ENCODE results near the gene AKR1D1. TPM values are rescaled to one million over a fixed set of nuclear protein-coding genes. Genes with fewer than 3 reads are reported as not detected.
"Not testable (repeated sequence)": the region's sequence is repeated elsewhere in the genome, so short reads cannot be mapped to it uniquely, and the experiment has no call there.

Gene AKR1D1
- total RNA-seq, 4 donors from 2014 or later: not detected

DNA sequence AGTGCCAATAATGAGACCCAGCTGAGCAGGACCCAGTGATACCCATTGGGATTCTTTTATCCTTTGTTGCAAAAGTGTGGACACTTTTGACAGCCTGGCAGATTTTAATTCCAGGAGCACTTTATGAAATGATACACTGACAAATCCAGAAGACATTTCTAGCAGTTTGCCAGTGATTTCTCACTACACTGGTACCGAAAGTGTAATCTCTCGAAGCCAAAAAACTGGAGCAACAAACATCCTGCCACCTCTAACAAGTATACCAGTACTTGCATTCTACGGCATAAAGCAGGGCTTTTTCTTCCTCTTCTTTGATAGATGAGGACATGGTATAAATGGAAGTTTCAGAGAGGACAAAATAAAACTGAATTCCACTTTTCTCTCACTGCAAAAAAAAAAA lies 28.4 kb upstream of the AKR1D1 start:
- H3K27me3 ChIP-seq: peaks cover 0 to 6% (median 0%) of the 10 kb centered on the region in 4 donors
- H3K36me3 ChIP-seq: no peaks in the 10 kb centered on the region
- H3K4me3 ChIP-seq: no peak overlapping the region
- intact Hi-C loops (cut with DNase I): no loop called here
- no peak overlapping the region for H3K27ac ChIP-seq (replicated peaks in 1 of 4)
- no peak for DNase-seq (ENCODE audit: extremely low spot score)
- WGBS: 91% methylated on average over 3 of the region's 3 CpGs
- H3K4me1 ChIP-seq: no peaks in the 10 kb centered on the region
- TF ChIP-seq POLR2A (IDR thresholded peaks at IDR 0.05; ENCODE audit: low read depth) (no peak), EP300 (IDR thresholded peaks at IDR 0.05) (no peak), POLR2AphosphoS5 (IDR thresholded peaks at IDR 0.05) (no peak)
- TF ChIP-seq, protein P1, sequence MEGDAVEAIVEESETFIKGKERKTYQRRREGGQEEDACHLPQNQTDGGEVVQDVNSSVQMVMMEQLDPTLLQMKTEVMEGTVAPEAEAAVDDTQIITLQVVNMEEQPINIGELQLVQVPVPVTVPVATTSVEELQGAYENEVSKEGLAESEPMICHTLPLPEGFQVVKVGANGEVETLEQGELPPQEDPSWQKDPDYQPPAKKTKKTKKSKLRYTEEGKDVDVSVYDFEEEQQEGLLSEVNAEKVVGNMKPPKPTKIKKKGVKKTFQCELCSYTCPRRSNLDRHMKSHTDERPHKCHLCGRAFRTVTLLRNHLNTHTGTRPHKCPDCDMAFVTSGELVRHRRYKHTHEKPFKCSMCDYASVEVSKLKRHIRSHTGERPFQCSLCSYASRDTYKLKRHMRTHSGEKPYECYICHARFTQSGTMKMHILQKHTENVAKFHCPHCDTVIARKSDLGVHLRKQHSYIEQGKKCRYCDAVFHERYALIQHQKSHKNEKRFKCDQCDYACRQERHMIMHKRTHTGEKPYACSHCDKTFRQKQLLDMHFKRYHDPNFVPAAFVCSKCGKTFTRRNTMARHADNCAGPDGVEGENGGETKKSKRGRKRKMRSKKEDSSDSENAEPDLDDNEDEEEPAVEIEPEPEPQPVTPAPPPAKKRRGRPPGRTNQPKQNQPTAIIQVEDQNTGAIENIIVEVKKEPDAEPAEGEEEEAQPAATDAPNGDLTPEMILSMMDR (IDR thresholded peaks at IDR 0.05): no peak
- H3K9me3 ChIP-seq: peaks cover 0 to 6% (median 0%) of the 10 kb centered on the region in 4 donors

DNA sequence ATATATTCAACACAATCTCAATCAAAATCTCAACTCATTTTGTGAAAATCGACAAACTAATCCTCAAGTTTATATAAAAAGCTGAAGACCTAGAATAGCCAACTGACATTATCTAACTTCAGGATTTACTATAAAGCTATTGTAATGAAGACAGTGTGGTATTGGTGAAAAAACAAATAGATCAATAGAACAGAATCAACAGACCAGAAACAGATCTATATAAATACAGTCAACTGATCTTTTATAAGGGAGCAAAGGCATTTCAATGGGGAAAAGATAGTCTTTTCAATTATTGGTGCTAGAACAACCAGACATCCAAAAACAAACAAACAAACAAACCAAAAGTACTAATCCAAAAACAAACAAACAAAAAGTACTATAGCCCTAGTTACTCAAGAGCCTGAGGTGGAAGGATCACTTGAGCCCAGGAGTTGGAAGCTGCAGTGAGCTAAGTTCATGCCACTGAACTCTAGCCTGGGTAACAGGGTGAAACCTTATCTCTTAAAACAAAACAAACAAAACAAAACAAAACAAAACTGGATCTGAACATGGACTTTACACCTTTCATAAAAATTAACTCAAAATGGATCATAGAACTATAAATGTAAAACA lies 26.6 kb upstream of the AKR1D1 start:
- intact Hi-C loops (cut with DNase I): no loop called here
- H3K36me3 ChIP-seq: no peaks in the 10 kb centered on the region
- no peaks in the 10 kb centered on the region for H3K4me1 ChIP-seq
- peaks cover 0 to 6% (median 0%) of the 10 kb centered on the region in 4 donors for H3K9me3 ChIP-seq
- H3K27ac ChIP-seq (replicated peaks in 1 of 4): no peak overlapping the region
- no peak for TF ChIP-seq EP300 (IDR thresholded peaks at IDR 0.05)
- TF ChIP-seq, protein P1 (IDR thresholded peaks at IDR 0.05): no peak
- no peak for TF ChIP-seq POLR2AphosphoS5 (IDR thresholded peaks at IDR 0.05)
- TF ChIP-seq POLR2A (IDR thresholded peaks at IDR 0.05; ENCODE audit: low read depth): no peak
- 65% methylated on average over 1 of the region's 1 CpG for WGBS
- H3K27me3 ChIP-seq: peaks cover 0 to 6% (median 0%) of the 10 kb centered on the region in 4 donors
- no peak for DNase-seq (ENCODE audit: extremely low spot score)
- H3K4me3 ChIP-seq: no peak overlapping the region

DNA sequence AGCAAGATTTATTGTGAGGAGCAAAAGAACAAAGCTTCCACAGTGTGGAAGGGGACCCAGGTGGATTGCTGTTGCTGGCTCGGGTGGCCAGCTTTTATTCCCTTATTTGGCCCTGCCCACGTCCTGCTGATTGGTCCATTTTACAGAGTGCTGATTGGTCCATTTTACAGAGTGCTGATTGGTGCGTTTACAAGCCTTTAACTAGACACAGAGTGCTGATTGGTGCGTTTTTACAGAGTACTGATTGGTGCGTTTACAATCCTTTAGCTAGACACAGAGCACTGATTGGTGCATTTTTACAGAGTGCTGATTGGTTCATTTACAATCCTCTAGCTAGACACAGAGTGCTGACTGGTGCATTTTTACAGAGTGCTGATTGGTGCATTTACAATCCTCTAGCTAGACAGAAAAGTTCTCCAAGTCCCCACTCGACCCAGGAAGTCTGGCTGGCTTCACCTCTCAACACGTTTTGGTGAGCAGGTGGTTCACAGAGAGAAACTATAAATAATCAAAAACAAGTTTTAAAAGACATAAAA lies 24.5 kb upstream of the AKR1D1 start:
- H3K4me3 ChIP-seq; H3K36me3 ChIP-seq; H3K27ac ChIP-seq (replicated peaks in 1 of 4); H3K27me3 ChIP-seq; intact Hi-C loops (cut with DNase I); H3K4me1 ChIP-seq; DNase-seq (ENCODE audit: extremely low spot score); H3K9me3 ChIP-seq: not testable (repeated sequence)
- 88% methylated on average over 7 of the region's 7 CpGs for WGBS

DNA sequence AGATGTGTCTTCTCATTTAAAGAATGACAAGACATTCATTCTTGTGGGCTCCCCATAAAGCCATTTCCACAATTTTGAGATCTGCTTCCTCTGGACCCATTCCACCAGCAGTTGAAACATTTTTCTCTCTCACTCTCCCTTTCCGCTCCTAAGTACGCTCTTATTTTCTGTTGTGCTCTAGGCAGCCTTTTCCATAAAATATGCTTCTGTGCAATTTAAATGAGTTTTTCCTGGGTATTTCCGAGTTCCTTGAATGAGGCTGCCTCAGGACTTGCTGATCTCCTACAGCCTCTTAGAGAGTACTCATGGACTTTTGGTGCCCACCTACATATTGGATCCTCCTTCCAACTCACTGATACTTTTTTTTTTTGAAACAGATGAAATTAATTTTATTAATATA lies 23.6 kb upstream of the AKR1D1 start:
- WGBS: 89% methylated on average over 3 of the region's 3 CpGs
- Histone ChIP-seq H3K4me3 (no peak overlapping the region), H3K36me3 (no peaks in the 10 kb centered on the region), H3K27me3 (no peaks in the 10 kb centered on the region), H3K4me1 (no peaks in the 10 kb centered on the region), H3K27ac (replicated peaks in 1 of 4) (no peak overlapping the region), H3K9me3 (peaks cover 0 to 6% (median 0%) of the 10 kb centered on the region in 4 donors)
- intact Hi-C loops (cut with DNase I): no loop called here
- TF ChIP-seq, protein P1 (IDR thresholded peaks at IDR 0.05): no peak
- no peak for TF ChIP-seq POLR2AphosphoS5 (IDR thresholded peaks at IDR 0.05)
- no peak for TF ChIP-seq POLR2A (IDR thresholded peaks at IDR 0.05; ENCODE audit: low read depth)
- no peak for DNase-seq (ENCODE audit: extremely low spot score)

DNA sequence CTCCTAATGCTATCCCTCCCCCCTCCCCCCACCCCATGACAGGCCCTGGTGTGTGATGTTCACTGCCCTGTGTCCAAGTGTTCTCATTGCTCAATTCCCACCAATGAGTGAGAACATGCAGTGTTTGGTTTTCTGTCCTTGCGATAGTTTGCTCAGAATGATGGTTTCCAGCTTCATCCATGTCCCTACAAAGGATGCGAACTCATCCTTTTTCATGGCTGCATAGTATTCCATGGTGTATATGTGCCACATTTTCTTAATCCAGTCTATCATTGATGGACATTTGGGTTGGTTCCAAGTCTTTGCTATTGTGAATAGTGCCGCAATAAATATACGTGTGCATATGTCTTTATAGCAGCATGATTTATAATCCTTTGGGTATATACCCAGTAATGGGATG lies 20.6 kb upstream of the AKR1D1 start:
- 94% methylated on average over 2 of the region's 4 CpGs for WGBS
- DNase-seq (ENCODE audit: extremely low spot score); H3K27me3 ChIP-seq; H3K4me3 ChIP-seq; H3K36me3 ChIP-seq; intact Hi-C loops (cut with DNase I); H3K27ac ChIP-seq (replicated peaks in 1 of 4); H3K4me1 ChIP-seq; H3K9me3 ChIP-seq: not testable (repeated sequence)

DNA sequence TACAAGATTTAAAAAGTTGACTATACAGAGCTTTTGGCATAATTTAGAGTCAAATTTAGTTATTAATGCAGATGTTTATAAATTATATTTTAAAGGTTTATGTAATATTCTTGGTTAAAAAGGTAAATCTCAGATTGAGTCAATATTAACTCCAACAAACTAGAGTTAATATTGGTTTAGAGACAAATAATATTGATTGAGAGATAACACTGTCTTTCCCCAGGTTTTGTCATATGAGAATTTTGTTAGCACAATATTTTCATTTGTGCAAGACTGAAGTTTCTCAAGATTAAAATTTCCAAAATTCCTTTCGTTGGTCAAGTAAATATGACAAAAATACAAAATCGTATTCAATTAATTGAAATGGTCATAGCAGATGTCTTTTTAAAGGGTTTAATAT lies 12.9 kb upstream of the AKR1D1 start:
- H3K27ac ChIP-seq (replicated peaks in 1 of 4): no peak overlapping the region
- H3K4me3 ChIP-seq: no peak overlapping the region
- TF ChIP-seq EP300 (IDR thresholded peaks at IDR 0.05) (no peak), POLR2A (IDR thresholded peaks at IDR 0.05; ENCODE audit: low read depth) (no peak), POLR2AphosphoS5 (IDR thresholded peaks at IDR 0.05) (no peak)
- TF ChIP-seq, protein P1 (IDR thresholded peaks at IDR 0.05): no peak
- intact Hi-C loops (cut with DNase I): no loop called here
- no peaks in the 10 kb centered on the region for H3K4me1 ChIP-seq
- H3K36me3 ChIP-seq: no peaks in the 10 kb centered on the region
- H3K9me3 ChIP-seq: no peaks in the 10 kb centered on the region
- DNase-seq (ENCODE audit: extremely low spot score): no peak
- WGBS: 93% methylated on average over 2 of the region's 2 CpGs
- H3K27me3 ChIP-seq: no peaks in the 10 kb centered on the region

Measured in esophagus muscularis mucosa (tissue), 4 donors.